Uterus (tissue), 2 donors: ENCODE results near the gene ECE2.

Experiments
- CTCF ChIP-seq, 4 experiments: fragments of 200-600 bp in 2 of 4; fragments of 450-650 bp in 2 of 4; sonication (generic) in 2 of 4; IDR thresholded peaks; one replicate each; pipeline ENCODE4 v1.5.1; 2016 to 2019; ENCODE audit warnings: antibody characterized with exemption in 4 of 4, mild to moderate bottlenecking in 2 of 4, moderate library complexity in 1 of 4
- POLR2A ChIP-seq, 2 donors: fragments of 450-650 bp; IDR thresholded peaks; one replicate each; pipeline ENCODE4 v1.6.1; 2016; ENCODE audit warnings: antibody characterized with exemption in 2 of 2, mild to moderate bottlenecking in 1 of 2, moderate library complexity in 1 of 2

DNA sequence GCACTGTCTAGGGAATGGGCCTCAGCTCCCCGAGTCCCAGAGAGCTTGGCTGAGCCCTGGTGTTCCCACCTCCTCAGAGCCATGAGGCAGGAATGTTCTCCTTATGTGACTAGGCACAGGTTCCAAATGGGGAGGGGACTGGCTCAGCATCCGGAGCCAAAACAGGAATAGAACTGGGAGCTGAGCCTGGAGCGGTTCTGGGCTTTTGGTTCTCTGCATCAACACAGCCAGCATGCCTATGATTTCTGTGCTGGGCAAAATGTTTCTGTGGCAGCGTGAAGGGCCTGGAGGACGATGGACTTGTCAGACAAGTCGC is 61.5 kb downstream of the ECE2 start, which contains the start of gene FAM131A:
- no peak for TF ChIP-seq CTCF (IDR thresholded peaks at IDR 0.05)
- peak in 1 of 2 donors; percentile 20 for TF ChIP-seq POLR2A (IDR thresholded peaks at IDR 0.05)
